Activated CD4-positive, CD25-positive, alpha-beta regulatory T cell treated with anti-CD3 and anti-CD28 coated beads, Interleukin-2, amount 50 U/mL, for 16 hours (primary cell): ENCODE data around the gene TBC1D3K.
"Not testable (repeated sequence)": the region's sequence is repeated elsewhere in the genome, so short reads cannot be mapped to it uniquely, and the experiment has no call there.

ENCODE experiments used
- DNase-seq: peaks from one replicate; pipeline ENCODE4 v3.0.0-alpha.2; 2020; ENCODE audit warnings: low read depth, low spot score

TBC1D3K gene

GRCh38 chr17:37924115-37924514 lies at the start of gene TBC1D3K:
Gene TBC1D3K, plus strand, starts transcription at chr17:37924415. Its CDS starts 1,585 bp downstream, at chr17:37926000.
- not testable (repeated sequence) for DNase-seq

GRCh38 chr17:37884516-37884915 lies 39.7 kb upstream of the TBC1D3K start:
- no peak for DNase-seq

GRCh38 chr17:37885136-37885535 lies 39.1 kb upstream of the TBC1D3K start:
- DNase-seq: no peak

GRCh38 chr17:37888881-37889280 lies 35.3 kb upstream of the TBC1D3K start:
- no peak for DNase-seq

- DNase-seq: not testable (repeated sequence)
Measured at GRCh38 chr17:37896961-37897360, 27.3 kb upstream of the TBC1D3K start.
